Nucleus accumbens (tissue), 56 donors: ENCODE measurements around the gene RGS1.

Experiments
- DNase-seq, 56 donors: peaks; one replicate each; lab custom pipeline; 2025; lab: John Stamatoyannopoulos, UW

RGS1 gene, protein sequence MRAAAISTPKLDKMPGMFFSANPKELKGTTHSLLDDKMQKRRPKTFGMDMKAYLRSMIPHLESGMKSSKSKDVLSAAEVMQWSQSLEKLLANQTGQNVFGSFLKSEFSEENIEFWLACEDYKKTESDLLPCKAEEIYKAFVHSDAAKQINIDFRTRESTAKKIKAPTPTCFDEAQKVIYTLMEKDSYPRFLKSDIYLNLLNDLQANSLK

GRCh38 chr1:192575499-192576189 lies at the start of gene RGS1:
Gene RGS1 (plus strand): TSS chr1:192575773. CDS start chr1:192575793, 20 bp downstream.
- DNase-seq = peak in 8 of 56 donors; percentile 0 to 27 (median 5)

DNA sequence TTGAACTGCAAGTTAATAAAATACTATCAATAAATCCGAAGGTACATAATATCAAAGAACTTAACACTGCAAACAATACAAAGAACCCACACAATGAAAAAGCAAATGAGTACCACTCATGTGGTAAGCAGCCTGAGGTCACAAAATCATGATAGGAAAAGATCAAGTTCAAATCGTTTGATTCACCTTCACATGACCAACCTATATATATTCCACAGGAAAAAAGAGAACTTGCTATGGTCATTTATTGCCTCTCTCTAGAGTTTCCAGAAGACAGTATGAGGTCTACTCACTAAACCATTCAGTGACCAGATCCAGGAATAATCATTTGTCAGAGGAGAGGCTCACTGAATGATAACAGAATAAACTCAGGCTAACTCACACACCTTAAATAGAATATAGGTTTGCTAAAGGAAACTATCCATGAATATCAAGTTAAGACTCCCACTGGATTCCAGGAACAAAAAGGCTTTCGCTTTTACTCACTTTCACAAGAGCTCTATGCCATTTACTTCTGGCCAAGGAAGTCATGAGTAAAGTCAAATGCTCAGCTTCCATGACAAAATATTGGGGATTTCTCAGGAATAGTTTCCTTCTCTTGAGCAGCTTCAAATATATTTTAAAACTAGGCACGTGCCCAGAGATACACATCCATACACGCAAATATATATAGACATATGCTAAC lies 48.3 kb upstream of the RGS1 start:
- no peak for DNase-seq

GRCh38 chr1:192527950-192528349 lies 47.6 kb upstream of the RGS1 start:
- DNase-seq = no peak

DNA sequence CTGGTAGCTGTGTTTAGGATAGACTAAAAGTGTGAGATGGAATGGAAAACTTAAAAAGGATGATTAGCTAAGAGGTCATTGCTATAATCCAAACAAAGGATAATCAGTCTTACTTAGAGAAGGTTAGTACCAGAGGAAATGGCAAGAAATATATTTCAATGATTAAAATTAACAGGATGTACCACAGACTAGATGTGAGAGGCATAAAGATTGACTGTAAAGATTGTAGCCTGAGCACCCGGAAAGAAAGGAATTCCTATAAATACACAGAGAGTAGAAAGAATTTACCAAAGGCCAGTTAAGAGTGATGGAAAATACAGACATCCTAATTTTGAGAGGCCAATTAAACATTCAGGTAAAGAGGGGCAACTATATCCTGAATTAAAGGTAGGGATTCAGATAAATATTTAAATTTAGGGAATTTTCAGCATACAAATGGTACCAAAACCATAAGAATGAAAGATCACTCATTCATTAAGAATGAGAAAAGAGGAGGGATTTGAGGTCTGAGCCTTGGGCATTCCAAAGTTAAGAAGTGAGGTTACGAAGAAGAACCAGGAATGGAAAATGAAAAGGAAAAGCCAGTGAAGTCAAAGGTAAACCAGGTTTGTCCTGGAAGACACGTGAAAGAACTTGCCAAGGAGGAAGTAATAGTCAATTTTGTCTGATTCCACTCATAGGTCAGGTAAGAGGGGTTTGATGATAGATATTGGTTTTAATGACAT lies 46.4 kb upstream of the RGS1 start:
- no peak for DNase-seq

DNA sequence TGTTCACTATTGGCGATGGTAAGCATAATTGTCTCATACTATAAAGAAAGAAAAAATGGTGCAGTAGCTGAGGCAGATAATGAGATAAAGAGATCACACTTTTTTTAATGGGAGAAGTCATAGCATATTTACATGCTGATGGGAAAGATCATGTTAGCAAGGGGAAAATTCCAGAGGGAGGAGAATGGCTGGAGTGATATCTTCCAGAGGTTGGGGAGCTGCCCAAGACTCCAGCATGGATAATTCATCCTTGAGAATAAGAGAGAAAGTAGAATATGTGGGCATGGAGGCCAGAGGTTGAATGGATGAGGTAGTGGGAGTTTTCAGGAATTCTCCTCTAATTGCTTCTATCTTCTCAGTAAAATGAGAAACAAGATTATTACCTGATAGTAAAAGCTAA lies 45.8 kb upstream of the RGS1 start:
- no peak for DNase-seq

DNA sequence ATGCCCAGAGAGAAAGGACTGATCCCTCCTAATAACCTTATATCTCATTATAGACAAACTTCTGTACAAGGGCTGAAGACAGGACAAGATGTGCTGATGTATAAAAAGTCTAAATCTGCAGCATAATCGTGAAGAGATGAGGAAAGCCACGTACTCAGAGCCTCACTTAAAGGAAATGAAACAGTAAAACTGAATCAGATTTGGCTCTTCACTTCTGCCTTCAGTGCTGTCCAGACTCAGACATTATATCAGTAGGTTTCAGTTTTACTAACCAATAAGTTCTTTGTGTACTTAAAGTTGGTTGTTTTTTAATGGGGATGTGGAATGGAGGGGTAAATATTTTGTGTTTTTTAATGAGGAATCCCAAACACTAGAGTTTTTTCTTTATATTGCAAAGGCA lies 45.3 kb upstream of the RGS1 start:
- DNase-seq = no peak

- peak in 11 of 56 donors; percentile 0 to 42 (median 7) for DNase-seq
Observed at GRCh38 chr1:192531037-192531703, 44.4 kb upstream of the RGS1 start.

DNA sequence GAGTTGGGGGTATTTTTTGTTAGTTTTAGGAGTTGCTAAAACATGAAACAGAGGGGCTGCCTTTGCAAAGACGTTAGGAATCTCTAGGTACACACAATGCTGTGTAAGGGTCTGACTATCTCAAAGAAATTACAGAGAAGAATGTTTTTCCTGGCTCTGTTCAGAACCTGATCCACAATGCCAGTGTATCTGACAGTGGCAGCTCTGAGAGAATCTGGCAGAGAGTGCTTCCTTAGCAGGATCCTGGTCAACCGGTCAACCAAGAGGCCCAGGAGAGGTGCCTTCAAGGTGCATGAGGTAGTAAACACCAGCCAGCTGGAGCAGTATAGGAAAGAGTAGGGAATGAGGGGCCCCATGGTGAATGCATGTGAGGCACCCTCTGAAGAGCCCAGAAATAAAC lies 40.9 kb upstream of the RGS1 start:
- no peak for DNase-seq

- DNase-seq = no peak
Observed at GRCh38 chr1:192535916-192536664, 39.5 kb upstream of the RGS1 start.

GRCh38 chr1:192538407-192539296 lies 36.9 kb upstream of the RGS1 start:
- DNase-seq = no peak

GRCh38 chr1:192539297-192540092 lies 36.1 kb upstream of the RGS1 start:
- no peak for DNase-seq

- DNase-seq = no peak
Observed at GRCh38 chr1:192543445-192543844, 32.1 kb upstream of the RGS1 start.

DNA sequence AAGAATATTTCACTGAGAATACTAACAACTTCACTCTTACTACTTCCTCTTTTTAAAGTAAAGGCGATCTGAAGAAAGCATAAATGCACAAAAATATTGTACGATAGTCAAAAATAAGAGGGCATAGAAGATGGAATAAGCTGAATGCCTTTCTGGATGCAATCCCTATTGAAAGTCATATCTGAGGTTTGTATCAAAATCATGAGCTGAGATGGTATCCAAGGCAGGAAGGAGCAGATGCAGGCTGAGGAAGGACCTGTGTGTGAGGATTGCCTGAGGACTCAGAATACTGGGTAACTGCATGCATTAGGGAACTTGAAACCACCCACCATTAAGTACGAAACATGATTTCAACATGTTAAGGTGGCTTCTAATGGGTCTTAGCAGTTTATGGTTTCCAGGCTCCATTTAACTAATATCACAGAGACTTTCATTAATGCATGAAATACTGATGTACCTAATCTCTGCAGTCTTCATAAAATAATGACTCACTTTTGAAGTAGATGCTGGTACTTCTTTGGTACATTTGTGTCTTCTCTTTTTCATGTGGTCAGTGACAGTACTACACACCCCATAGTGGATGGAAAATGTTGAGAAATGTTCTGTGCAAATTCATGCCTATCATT lies 29.6 kb upstream of the RGS1 start:
- DNase-seq = no peak

GRCh38 chr1:192546596-192547190 lies 28.9 kb upstream of the RGS1 start:
- no peak for DNase-seq

- DNase-seq = no peak
Observed at GRCh38 chr1:192547501-192547900, 28.1 kb upstream of the RGS1 start.

DNA sequence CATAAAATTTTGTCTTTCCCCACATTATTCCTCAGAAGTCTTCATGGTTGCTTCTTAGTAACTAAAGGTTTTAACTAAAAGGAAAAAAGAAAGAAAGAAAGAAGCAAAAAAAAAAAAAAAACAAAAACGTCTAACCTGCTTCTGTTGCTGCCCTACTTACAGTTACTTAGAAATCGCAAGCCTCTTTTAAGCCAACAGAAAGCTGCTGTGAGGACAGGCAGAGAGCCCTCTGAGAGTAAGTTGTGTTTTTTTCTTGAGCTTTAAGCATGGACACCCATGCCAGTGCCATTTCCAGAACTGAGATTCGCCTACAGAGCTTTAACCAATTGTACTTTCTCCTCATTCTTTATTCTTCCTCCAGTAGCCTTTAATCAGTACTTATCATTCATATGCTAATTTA lies 25.6 kb upstream of the RGS1 start:
- DNase-seq = no peak

GRCh38 chr1:192550922-192551534 lies 24.5 kb upstream of the RGS1 start:
- no peak for DNase-seq
